ENCODE measurements around the gene MUC4. TPM values are rescaled to one million over a fixed set of nuclear protein-coding genes. Genes with fewer than 3 reads are reported as not detected.
"Not testable (repeated sequence)": the region's sequence is repeated elsewhere in the genome, so short reads cannot be mapped to it uniquely, and the experiment has no call there.

The MUC4 gene
- total RNA-seq, 1 experiment from 2014 or later = 0.20 TPM

GRCh38 chr3:195801251-195802183, 10.2 kb downstream of the MUC4 start:
- in situ Hi-C loops (cut with HindIII; ENCODE audit: low sequenced_read_pairs) = no loop called here
- DNase-seq (ENCODE audit: low spot score) = no peak

DNA sequence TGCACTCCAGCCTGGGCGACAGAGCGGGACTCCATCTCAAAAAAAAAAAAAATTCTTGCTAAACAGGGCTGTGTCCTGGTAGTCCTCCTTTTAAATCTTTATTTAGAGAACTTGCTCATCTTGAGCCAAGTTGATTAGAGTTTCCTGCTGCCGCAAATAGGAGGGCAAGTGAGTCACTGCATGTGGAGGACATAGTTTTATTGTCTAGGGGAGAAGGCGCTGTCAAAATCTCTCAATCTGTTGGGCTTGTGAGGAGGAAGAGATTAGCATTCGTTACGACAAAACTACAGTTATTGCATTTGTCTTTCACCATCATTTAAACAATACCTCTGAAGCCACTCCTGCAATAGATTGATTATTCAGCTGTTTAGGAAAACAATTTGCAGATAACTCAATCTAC, 11.5 kb downstream of the MUC4 start:
- no peak for DNase-seq (ENCODE audit: low spot score)

DNA sequence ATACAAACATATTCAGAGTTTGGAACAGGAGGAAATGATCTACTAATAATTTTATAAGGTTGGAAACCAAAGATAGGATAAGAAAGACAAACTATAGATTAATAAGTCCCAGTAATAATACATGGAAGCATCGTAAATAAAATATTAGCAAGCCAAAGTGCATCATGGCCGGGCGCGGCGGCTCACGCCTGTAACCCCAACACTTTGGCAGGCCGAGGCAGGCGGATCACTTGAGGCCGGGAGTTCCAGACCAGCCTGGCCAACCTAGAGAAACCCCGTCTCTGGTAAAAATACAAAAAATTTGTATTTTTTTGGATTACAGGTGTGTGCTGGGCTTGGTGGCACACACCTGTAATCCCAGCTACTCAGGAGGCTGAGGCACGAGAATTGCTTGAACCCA, 14.9 kb downstream of the MUC4 start:
- no peak for DNase-seq (ENCODE audit: low spot score)
- in situ Hi-C loops (cut with HindIII; ENCODE audit: low sequenced_read_pairs) = no loop called here

More for the DNA sequence above, 11.5 kb downstream of the MUC4 start:
- in situ Hi-C loops (cut with HindIII; ENCODE audit: low sequenced_read_pairs) = no loop called here

- DNase-seq (ENCODE audit: low spot score) = no peak
- in situ Hi-C loops (cut with HindIII; ENCODE audit: low sequenced_read_pairs) = no loop called here
Measured at GRCh38 chr3:195794708-195795107, 17.0 kb downstream of the MUC4 start.

GRCh38 chr3:195792621-195793020, 19.1 kb downstream of the MUC4 start:
- DNase-seq (ENCODE audit: low spot score); in situ Hi-C loops (cut with HindIII; ENCODE audit: low sequenced_read_pairs): not testable (repeated sequence)

DNA sequence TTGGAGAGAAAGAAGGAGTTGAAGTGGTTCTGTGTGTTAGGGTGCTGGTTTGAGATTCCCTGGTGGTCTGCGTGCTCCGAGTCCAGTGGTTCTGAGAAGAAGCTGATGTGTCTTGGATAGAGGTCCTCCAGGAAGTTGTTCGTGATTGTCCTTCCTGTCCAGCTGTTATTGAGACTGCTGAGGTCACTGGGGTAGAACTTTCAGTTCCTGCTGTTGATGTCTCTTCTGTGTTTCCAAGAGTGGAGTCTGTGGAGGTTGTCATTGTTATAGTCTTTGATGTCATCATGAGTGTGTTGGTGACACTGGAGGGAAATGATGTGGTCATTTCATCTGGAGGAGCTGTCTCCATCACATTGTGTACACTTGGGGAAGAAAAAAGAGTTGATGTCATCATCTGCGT, 20.8 kb downstream of the MUC4 start:
- in situ Hi-C loops (cut with HindIII; ENCODE audit: low sequenced_read_pairs) = no loop called here

DNA sequence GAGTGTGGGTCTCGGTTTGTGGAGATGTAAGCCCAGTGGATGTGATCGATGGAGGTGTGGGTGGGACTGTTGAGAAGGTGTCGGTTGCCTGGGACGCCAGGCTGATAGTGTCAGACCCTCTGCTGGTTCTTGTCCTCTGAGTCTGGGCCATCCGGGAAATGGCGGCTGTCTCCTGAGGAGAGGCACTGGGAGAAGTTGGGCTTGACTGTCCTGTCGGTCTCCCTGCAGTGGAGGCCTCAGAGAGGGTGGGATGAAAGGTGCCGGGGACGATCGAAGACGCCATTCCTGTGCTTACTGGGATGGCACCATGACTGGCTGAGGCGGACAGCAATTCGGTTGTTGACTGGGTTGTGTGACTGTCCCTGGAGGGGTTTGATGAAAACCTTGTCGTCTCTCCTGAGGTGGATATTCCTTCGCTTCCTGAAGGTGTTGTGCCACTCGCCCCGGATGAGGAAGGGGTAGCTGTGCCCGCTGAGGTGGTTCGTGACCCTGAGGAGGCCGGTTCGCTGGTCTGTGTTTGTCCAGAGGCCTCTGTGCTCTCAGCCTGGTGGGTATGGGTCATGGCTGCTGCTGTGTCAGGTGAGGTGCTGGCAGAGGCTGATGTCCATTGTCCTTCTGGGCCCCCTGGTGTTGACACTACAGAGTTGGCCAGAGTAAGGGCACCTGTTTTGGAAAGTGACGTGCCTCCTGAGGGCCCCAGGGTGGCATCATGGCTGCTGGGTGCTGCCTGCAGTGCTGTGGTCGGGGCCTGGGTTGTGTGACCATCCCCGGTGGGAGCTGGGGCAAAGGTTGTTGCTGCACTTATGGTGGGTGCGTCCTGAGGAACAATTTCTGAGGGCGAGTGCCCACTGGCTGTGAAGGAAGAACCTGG, 22.8 kb downstream of the MUC4 start:
- in situ Hi-C loops (cut with HindIII; ENCODE audit: low sequenced_read_pairs) = no loop called here
- DNase-seq (ENCODE audit: low spot score) = no peak

More for the DNA sequence above, 20.8 kb downstream of the MUC4 start:
- DNase-seq (ENCODE audit: low spot score) = no peak

- in situ Hi-C loops (cut with HindIII; ENCODE audit: low sequenced_read_pairs); DNase-seq (ENCODE audit: low spot score): not testable (repeated sequence)
Measured at GRCh38 chr3:195785781-195786405, 25.8 kb downstream of the MUC4 start.

- DNase-seq (ENCODE audit: low spot score); in situ Hi-C loops (cut with HindIII; ENCODE audit: low sequenced_read_pairs): not testable (repeated sequence)
Measured at GRCh38 chr3:195784031-195784430, 27.7 kb downstream of the MUC4 start.

- DNase-seq (ENCODE audit: low spot score); in situ Hi-C loops (cut with HindIII; ENCODE audit: low sequenced_read_pairs): not testable (repeated sequence)
Measured at GRCh38 chr3:195781236-195781635, 30.5 kb downstream of the MUC4 start.

DNA sequence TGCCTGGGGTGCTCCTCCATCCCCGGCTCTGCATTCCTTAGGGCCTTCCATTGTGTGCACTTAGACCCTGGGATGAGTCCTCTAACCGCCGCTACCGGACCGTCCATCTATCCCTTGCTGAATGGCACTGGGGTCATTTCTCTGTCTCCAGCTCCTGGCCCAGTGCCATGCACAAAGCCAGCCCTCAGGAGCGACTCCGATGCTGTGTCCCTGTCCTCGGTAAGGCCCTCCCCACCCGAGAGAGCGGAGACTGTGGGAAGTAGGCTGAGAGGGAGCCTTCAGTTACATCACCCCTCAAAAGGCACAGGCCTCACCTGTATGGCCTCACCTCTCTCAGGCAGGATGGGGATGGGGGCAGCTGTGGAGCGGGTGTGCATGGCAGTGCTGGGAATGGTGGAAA, 33.8 kb downstream of the MUC4 start:
- in situ Hi-C loops (cut with HindIII; ENCODE audit: low sequenced_read_pairs) = no loop called here
- no peak for DNase-seq (ENCODE audit: low spot score)

DNA sequence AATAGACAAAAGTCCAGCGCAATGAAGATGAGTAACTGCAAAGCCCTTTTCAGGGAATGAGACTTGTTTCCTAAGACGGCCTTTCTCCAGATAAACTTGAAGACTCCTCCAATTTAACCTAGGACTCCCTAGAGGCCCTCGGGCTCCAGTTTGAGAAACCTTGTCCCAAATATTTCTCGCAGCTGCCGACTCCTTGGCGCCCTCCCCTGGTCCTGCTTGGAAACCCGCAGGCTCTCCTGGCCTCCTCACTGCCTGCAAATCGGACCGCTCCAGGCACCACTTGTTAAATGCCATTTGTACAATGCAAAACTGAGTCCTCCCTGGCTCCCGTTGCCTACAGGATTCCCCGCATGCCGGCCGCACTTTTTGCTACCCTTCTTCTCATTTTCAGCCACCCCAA, 36.8 kb downstream of the MUC4 start:
- in situ Hi-C loops (cut with HindIII; ENCODE audit: low sequenced_read_pairs) = no loop called here

DNA sequence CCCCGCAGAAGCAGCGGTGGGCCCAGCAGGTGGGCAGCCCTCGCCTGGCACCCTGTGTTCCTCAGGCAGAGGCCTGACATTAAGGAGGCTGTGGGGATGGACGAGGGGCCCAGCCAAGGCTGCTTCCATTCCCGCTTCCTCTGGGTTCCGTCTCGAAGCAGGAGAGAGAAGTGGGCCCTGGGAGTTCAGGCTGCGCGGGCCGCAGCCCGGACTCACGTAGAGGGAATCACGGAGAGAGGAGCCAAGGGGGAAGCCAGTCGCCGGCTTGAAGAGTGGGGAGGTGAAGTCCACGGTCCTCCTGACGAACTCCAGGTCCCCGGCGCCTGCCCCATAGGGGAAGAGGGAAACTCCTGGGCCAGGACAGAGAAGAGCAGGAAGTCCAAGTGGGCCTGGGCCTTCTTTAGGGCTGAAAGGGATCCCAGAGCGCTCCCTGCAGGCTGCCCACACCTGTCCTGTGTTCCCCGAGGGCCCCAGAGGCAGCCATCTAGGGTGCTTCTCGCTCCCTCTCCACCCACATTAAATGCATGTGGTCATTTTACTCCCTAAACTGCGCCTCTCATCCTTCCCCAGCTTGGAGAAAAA, 37.7 kb downstream of the MUC4 start:
- in situ Hi-C loops (cut with HindIII; ENCODE audit: low sequenced_read_pairs) = no loop called here
- DNase-seq (ENCODE audit: low spot score) = no peak

More for the DNA sequence above, 36.8 kb downstream of the MUC4 start:
- peak; percentile 31 for DNase-seq (ENCODE audit: low spot score)

GRCh38 chr3:195771646-195772300, 40.0 kb downstream of the MUC4 start:
- DNase-seq (ENCODE audit: low spot score) = no peak
- in situ Hi-C loops (cut with HindIII; ENCODE audit: low sequenced_read_pairs) = no loop called here

DNA sequence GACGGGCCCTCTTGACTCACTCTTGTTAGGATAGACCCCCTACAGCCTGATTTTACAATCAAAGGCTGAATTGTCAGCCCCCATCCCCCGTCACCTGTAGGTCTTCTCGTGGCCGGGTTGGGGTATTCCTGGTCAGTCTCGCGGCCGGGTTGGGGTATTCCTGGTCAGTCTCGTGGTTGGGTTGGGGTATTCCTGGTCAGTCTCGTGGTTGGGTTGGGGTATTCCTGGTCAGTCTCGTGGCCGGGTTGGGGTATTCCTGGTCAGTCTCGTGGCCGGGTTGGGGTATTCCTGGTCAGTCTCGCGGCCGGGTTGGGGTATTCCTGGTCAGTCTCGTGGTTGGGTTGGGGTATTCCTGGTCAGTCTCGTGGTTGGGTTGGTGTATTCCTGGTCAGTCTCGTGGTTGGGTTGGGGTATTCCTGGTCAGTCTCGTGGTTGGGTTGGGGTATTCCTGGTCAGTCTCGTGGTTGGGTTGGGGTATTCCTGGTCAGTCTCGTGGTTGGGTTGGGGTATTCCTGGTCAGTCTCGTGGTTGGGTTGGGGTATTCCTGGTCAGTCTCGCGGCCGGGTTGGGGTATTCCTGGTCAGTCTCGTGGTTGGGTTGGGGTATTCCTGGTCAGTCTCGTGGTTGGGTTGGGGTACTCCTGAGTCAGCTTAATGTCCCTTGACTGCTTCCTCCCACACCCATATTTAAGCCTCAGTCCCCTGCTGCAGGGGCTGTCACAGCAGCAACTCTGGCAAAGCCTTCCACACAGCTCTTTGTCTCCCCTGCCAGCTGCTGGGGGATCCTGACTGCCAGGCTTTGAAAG, 40.7 kb downstream of the MUC4 start:
- in situ Hi-C loops (cut with HindIII; ENCODE audit: low sequenced_read_pairs); DNase-seq (ENCODE audit: low spot score): not testable (repeated sequence)

GRCh38 chr3:195770081-195770840, 41.5 kb downstream of the MUC4 start:
- in situ Hi-C loops (cut with HindIII; ENCODE audit: low sequenced_read_pairs) = no loop called here
- DNase-seq (ENCODE audit: low spot score) = no peak

GRCh38 chr3:195769551-195769950, 42.2 kb downstream of the MUC4 start:
- in situ Hi-C loops (cut with HindIII; ENCODE audit: low sequenced_read_pairs) = no loop called here
- DNase-seq (ENCODE audit: low spot score) = no peak
